ENCODE measurements around the gene CCDC92.

DNA sequence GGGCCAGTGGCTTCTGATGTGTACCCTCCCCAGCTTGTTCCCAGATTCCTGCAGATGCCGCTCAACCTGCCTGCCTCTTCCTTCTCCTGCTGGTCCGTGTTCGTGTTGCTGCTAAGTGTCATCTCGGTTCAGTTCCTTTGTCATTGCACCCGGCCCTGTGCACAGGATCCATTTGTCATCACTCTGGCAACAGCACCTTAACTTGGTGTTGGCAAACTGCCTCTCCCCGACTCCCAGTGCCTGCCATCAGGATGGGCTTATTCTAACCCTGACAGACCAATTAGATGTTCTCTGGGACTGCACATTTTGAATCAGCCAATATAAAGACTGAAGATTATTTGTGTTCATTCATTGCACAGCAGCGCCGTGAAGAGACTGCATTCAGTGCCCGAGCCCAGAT, 73.3 kb downstream of the CCDC92 start:
- TF ChIP-seq NCOA1 (CRISPR knock-in tag; IDR thresholded peaks at IDR 0.05): no peak
- TF ChIP-seq PHF21A (CRISPR knock-in tag; IDR thresholded peaks at IDR 0.05): no peak
- TF ChIP-seq MAFG (CRISPR knock-in tag; IDR thresholded peaks at IDR 0.05): no peak
- TF ChIP-seq ZFYVE20 (CRISPR knock-in tag; IDR thresholded peaks at IDR 0.05; ENCODE audit: borderline replicate concordance, low read depth): no peak

Measured in HepG2 (cell line).